OCI-LY3 (cell line): ENCODE results near the gene BMAL1.

ENCODE experiments used
- H2AFZ ChIP-seq: fragments of 200-600, 300-600 bp; shearing (Covaris generic); 2 replicates; pipeline ENCODE4 v1.6.0; 2014; ENCODE audit warnings: antibody characterized with exemption, low read depth, low read length
- H3K27ac ChIP-seq: fragments of 200-600, 300-600 bp; sonication (generic); 2 replicates; pipeline ENCODE4 v1.5.1; 2014; ENCODE audit warnings: mild to moderate bottlenecking, low read length, moderate library complexity, mixed read lengths
- H3K27me3 ChIP-seq: fragments of 200-600, 300-600 bp; sonication (generic); 2 replicates; pipeline ENCODE4 v1.6.1; 2014; ENCODE audit warnings: low read depth, low read length, mixed read lengths
- H3K36me3 ChIP-seq: fragments of 200-600, 300-600 bp; sonication (generic); replicated peaks from 2 replicates; pipeline ENCODE3; 2014; ENCODE audit warnings: low read depth, low read length, mixed read lengths
- H3K4me1 ChIP-seq: fragments of 300-600, 200-600 bp; sonication (generic); 2 replicates; pipeline ENCODE4 v1.6.1; 2014; ENCODE audit warnings: low read length, mixed read lengths
- H3K4me2 ChIP-seq: fragments of 200-600, 300-600 bp; sonication (generic); 2 replicates; pipeline ENCODE4 v1.6.1; 2014; ENCODE audit warnings: low read length, mixed read lengths
- H3K4me3 ChIP-seq: fragments of 300-600, 200-600 bp; sonication (generic); 2 replicates; pipeline ENCODE4 v1.5.1; 2014; ENCODE audit warnings: antibody characterized with exemption, mild to moderate bottlenecking, low read length, moderate library complexity
- H3K79me2 ChIP-seq: fragments of 300-600, 200-600 bp; shearing (Covaris generic); 2 replicates; pipeline ENCODE4 v1.6.1; 2014; ENCODE audit warnings: mild to moderate bottlenecking, low read length, mixed read lengths
- H3K9ac ChIP-seq: fragments of 300-600, 200-600 bp; shearing (Covaris generic); 2 replicates; pipeline ENCODE4 v1.6.0; 2014; ENCODE audit warnings: mild to moderate bottlenecking, low read length, moderate library complexity
- H3K9me3 ChIP-seq: fragments of 200-600, 300-600 bp; shearing (Covaris generic); 2 replicates; pipeline ENCODE4 v1.6.1; 2014; ENCODE audit warnings: low read length, mixed read lengths; ENCODE audit not compliant: insufficient read depth
- H4K20me1 ChIP-seq: fragments of 200-600, 300-600 bp; sonication (generic); 2 replicates; pipeline ENCODE4 v1.6.1; 2016; ENCODE audit warnings: low read length, mixed read lengths; ENCODE audit not compliant: insufficient read depth
- EZH2phosphoT487 ChIP-seq: fragments of 200-600 bp; shearing (Covaris generic); IDR thresholded peaks from 2 replicates; pipeline ENCODE4 v1.6.1; 2018; ENCODE audit warnings: antibody characterized with exemption, mixed run types, low read depth
- TF ChIP-seq, protein P1 (sequence below): fragments of 200-600, 300-600 bp; sonication (generic); IDR thresholded peaks from 2 replicates; pipeline ENCODE4 v1.5.1; 2014; ENCODE audit warnings: antibody characterized with exemption, low read length, low read depth

The BMAL1 gene

DNA sequence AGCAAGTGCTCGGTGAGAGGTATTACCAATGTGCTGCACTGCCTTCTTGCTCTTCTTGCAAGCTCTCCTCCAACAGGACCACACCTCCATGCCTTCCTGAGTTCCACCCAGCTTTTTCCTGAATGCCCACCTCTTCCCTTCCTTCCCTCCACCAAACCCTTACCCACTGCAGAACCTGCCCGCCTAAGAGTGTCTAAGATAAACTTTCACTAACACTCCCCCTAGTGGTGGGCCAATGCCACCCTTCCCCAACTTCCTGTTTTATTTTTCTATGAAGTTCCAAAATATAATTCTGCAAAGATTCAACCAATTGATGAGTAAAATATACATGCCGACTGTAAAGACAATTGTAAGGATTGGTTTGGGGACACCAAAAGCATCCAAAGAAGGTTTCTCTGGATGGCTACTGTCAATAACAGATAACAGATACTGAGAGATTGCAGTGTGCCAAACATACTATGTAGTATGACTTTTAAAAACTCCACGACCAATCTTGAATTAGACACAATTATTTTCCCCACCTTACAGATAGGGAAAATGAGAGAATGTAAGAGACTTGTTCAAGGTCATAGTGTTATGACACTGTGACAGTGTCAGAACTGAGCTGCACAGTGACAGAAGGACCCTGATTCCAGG is 38.6 kb upstream of the BMAL1 start:
- H2AFZ ChIP-seq: peak overlapping the region; percentile 66
- H3K27me3 ChIP-seq: peaks cover 37% of the 10 kb centered on the region; the same call in 1 of the 2 replicates
- H3K4me2 ChIP-seq: peak overlapping the region; percentile 39; the same call in 1 of the 2 replicates
- H4K20me1 ChIP-seq: no peaks in the 10 kb centered on the region
- no peak overlapping the region for H3K9ac ChIP-seq
- H3K9me3 ChIP-seq: no peaks in the 10 kb centered on the region
- no peaks in the 10 kb centered on the region for H3K4me1 ChIP-seq
- no peaks in the 10 kb centered on the region for H3K36me3 ChIP-seq
- TF ChIP-seq, protein P1, sequence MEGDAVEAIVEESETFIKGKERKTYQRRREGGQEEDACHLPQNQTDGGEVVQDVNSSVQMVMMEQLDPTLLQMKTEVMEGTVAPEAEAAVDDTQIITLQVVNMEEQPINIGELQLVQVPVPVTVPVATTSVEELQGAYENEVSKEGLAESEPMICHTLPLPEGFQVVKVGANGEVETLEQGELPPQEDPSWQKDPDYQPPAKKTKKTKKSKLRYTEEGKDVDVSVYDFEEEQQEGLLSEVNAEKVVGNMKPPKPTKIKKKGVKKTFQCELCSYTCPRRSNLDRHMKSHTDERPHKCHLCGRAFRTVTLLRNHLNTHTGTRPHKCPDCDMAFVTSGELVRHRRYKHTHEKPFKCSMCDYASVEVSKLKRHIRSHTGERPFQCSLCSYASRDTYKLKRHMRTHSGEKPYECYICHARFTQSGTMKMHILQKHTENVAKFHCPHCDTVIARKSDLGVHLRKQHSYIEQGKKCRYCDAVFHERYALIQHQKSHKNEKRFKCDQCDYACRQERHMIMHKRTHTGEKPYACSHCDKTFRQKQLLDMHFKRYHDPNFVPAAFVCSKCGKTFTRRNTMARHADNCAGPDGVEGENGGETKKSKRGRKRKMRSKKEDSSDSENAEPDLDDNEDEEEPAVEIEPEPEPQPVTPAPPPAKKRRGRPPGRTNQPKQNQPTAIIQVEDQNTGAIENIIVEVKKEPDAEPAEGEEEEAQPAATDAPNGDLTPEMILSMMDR: peak; percentile 91
- TF ChIP-seq EZH2phosphoT487: no peak
- no peaks in the 10 kb centered on the region for H3K79me2 ChIP-seq
- H3K27ac ChIP-seq: no peak overlapping the region
- H3K4me3 ChIP-seq: no peak overlapping the region

DNA sequence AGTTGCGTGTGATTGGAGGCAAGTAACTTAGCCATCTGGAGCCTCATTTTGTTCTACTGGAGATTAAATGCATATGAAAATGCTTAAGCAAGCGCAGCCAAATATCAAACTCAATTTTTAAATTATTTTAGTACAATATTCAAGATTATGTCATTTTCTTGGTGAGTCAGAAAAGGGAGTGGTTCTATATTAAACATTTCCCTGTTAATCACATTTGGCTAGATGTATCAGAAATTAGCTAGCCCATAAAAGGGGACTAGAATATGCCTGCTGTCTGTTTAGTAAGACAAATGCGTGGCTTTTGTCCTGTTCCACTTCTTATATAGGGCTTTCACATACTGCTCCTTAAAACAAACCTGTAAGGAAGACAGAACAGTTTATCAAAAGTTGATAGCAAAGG is 35.0 kb upstream of the BMAL1 start:
- H3K9ac ChIP-seq: no peak overlapping the region
- H2AFZ ChIP-seq: no peak overlapping the region
- no peak overlapping the region for H3K4me3 ChIP-seq
- TF ChIP-seq, protein P1: no peak
- no peak for TF ChIP-seq EZH2phosphoT487
- no peaks in the 10 kb centered on the region for H3K79me2 ChIP-seq
- no peaks in the 10 kb centered on the region for H3K36me3 ChIP-seq
- H3K9me3 ChIP-seq: no peaks in the 10 kb centered on the region
- peaks cover 59% of the 10 kb centered on the region for H3K27me3 ChIP-seq
- H4K20me1 ChIP-seq: no peaks in the 10 kb centered on the region
- no peak overlapping the region for H3K27ac ChIP-seq
- H3K4me2 ChIP-seq: no peak overlapping the region
- no peaks in the 10 kb centered on the region for H3K4me1 ChIP-seq

DNA sequence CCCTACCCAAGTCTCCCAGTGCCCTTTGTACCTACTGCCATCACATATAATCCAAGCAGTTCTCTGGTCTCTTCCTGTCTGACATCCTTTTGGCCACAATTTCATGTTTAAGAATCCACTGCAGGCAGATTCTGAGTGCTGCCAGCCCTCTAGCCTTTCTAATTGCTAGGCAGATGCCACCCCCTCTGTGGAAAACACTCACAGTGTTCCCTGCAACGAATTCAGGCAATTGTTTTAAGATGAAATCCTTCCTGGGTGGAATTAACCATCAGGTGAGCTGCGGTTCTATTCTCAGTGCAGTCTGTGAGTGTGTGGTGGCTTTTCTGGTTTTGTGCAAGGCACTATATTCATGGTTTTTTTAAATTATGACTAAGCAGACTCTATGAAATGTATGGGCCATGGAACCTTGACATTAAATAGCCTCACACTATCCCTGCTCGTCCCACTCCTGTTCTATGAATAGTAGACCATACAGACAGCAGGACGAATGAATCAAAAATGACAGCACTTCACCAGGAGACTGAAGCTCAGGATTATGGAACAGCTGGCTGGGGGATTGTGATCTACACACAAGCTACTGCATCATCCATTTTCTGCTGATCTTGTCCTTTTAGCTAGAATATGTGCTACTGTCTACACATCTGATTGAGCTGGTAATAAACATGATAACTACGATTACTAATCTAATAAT is 29.8 kb upstream of the BMAL1 start:
- TF ChIP-seq EZH2phosphoT487: no peak
- TF ChIP-seq, protein P1: no peak
- Histone ChIP-seq H4K20me1 (no peaks in the 10 kb centered on the region), H3K4me1 (no peaks in the 10 kb centered on the region), H3K4me2 (no peak overlapping the region), H3K79me2 (no peaks in the 10 kb centered on the region), H3K9me3 (no peaks in the 10 kb centered on the region), H3K36me3 (no peaks in the 10 kb centered on the region), H3K9ac (no peak overlapping the region), H3K27ac (no peak overlapping the region), H2AFZ (no peak overlapping the region), H3K27me3 (peaks cover 54% of the 10 kb centered on the region), H3K4me3 (no peak overlapping the region)

DNA sequence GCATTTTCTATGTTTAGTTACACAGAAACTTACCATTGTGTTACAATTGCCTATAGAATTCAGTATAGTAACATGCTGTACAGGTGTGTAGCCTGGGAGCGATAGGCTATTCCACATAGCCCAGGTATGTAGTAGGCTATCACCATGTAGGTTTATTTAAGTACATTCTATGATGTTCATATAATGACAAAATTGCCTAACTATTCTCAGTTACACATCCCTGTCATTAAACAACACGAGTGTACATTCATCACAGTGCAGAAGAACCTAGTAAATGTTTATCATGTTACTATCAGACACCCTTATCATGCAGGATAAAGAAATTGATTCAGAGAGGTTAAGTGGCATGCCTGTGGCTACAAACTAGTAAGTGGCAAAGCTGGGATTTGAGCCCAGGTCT is 28.4 kb upstream of the BMAL1 start:
- peaks cover 40% of the 10 kb centered on the region for H3K27me3 ChIP-seq
- no peaks in the 10 kb centered on the region for H3K9me3 ChIP-seq
- no peak overlapping the region for H2AFZ ChIP-seq
- no peak overlapping the region for H3K4me2 ChIP-seq
- no peak overlapping the region for H3K4me3 ChIP-seq
- H3K36me3 ChIP-seq: no peaks in the 10 kb centered on the region
- no peaks in the 10 kb centered on the region for H4K20me1 ChIP-seq
- no peak overlapping the region for H3K27ac ChIP-seq
- H3K79me2 ChIP-seq: no peaks in the 10 kb centered on the region
- H3K9ac ChIP-seq: no peak overlapping the region
- no peaks in the 10 kb centered on the region for H3K4me1 ChIP-seq
- no peak for TF ChIP-seq EZH2phosphoT487
- TF ChIP-seq, protein P1: no peak
